HG02981 (cell line): Measurements from ENCODE around the gene MGAT2.
A peak's percentile ranks its signal among the peaks of the same experiment; 100 is the strongest.
"Not testable (repeated sequence)": the region's sequence is repeated elsewhere in the genome, so short reads cannot be mapped to it uniquely, and the experiment has no call there.

Experiments used
- ATAC-seq: cut with Tn5 transposase; IDR thresholded peaks from one replicate; pipeline ENCODE4 v1.9.1; 2021; ENCODE audit warnings: mild to moderate bottlenecking, moderate library complexity; ENCODE audit not compliant: unreplicated experiment

The MGAT2 gene

GRCh38 chr14:49612251-49612650, 8.3 kb upstream of the MGAT2 start:
- no peak for ATAC-seq

- no peak for ATAC-seq
These were observed 7.9 kb upstream of the MGAT2 start for GRCh38 chr14:49612671-49613070.

DNA sequence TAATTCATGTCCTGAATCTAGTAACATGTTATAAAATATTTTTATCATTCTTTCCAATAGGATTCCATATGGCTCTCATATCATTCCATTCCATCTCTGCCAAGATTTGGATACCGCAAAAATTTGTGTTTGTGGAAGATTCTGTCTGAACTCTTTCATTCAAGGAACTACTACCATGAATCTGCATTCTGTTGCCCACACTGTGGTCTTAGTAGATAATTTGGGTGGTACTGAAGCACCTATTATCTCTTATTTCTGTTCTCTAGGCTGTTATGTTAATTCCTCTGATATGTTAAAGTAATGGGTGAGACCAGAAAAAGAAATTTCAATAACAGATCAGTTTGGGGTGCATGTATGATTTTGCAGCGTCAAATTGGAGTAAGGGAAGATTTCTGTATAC, 6.4 kb upstream of the MGAT2 start:
- ATAC-seq = no peak

GRCh38 chr14:49615776-49616175, 4.8 kb upstream of the MGAT2 start:
- no peak for ATAC-seq

GRCh38 chr14:49617852-49618519, 2.6 kb upstream of the MGAT2 start:
- ATAC-seq = no peak

DNA sequence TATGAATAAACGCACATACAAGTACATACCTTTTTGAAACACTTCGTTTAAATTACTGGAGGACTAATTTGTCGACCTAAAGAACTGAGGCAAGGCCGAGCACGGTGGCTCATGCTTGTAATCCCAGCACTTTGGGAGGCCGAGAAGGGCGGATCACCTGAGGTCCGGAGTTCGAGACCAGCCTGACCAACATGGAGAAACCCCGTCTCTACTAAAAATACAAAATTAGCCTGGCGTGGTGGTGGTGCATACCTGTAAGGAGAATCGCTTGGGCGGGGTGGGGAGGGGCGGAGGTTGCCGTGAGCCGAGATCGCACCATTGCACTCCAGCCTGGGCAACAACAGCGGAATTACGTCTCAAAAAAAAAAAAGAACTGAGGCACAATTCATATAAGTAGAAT, 1.3 kb upstream of the MGAT2 start:
- not testable (repeated sequence) for ATAC-seq

DNA sequence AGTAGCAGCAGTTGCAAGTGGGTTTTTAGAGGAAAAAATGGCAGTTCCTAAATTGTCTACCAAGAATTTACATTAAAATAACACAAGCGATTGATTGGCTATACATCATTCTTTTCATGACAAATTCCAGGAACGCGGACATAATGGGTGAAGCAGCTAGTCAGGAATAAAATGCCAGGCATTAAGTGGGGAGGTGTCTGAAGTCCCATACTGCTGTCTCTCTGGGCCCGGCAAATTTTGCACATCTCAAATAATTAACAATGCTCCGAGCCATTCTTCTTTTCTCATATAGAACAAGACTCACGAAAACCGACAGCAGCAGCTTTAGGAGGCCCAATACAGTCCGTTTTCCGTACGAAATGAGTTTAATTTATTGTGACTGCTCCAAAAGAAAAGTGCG, 869 bp upstream of the MGAT2 start:
- no peak for ATAC-seq

DNA sequence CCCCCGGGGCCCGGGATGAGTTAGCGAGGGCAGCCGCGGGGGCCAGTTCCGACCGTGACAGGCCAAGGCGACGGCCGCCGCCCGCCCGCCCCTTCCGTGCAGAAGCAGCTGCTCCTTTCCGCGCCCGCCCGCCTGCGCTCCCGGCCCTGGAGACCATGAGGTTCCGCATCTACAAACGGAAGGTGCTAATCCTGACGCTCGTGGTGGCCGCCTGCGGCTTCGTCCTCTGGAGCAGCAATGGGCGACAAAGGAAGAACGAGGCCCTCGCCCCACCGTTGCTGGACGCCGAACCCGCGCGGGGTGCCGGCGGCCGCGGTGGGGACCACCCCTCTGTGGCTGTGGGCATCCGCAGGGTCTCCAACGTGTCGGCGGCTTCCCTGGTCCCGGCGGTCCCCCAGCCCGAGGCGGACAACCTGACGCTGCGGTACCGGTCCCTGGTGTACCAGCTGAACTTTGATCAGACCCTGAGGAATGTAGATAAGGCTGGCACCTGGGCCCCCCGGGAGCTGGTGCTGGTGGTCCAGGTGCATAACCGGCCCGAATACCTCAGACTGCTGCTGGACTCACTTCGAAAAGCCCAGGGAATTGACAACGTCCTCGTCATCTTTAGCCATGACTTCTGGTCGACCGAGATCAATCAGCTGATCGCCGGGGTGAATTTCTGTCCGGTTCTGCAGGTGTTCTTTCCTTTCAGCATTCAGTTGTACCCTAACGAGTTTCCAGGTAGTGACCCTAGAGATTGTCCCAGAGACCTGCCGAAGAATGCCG, 699 bp downstream of the MGAT2 start:
- ATAC-seq = peak; percentile 24

GRCh38 chr14:49622022-49622607, 1.5 kb downstream of the MGAT2 start:
- ATAC-seq = no peak

- ATAC-seq = no peak
These were observed 2.8 kb downstream of the MGAT2 start for GRCh38 chr14:49623387-49623786.

- no peak for ATAC-seq
These were observed 3.6 kb downstream of the MGAT2 start for GRCh38 chr14:49623941-49624839.

GRCh38 chr14:49633640-49634546, 13.3 kb downstream of the MGAT2 start:
- ATAC-seq = peak; percentile 73

GRCh38 chr14:49634547-49635334, 14.1 kb downstream of the MGAT2 start, which contains the start of gene DNAAF2:
TSS of gene DNAAF2 (minus strand) at chr14:49635244. CDS start at chr14:49635149, 95 bp downstream.
- peak; percentile 27 for ATAC-seq

- ATAC-seq = no peak
These were observed 16.3 kb downstream of the MGAT2 start for GRCh38 chr14:49636866-49637265.

DNA sequence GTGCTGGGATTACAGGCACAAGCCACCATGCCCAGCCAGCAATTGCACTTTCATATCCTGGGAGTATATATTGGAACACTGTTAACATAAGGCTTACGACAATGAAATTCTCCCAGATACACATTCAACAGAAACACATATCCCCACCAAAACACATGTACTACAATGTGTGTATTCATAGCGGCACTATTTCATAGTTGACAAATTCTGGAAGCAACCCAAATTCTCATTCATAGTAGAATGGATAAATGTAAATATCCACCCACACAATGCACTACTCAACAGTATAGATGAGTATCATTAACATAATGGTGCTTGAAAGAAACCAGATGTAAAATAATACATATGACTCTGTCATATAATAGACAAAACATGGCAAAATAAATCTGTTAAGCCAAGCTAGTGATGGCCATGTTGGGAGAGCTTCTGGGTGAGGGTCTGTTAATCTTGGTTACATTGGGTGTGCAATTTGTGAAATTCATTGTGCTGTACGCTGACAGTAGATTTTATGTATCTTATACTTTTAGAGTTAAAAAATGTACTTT, 17.0 kb downstream of the MGAT2 start:
- ATAC-seq = no peak

- ATAC-seq = no peak
These were observed 20.2 kb downstream of the MGAT2 start for GRCh38 chr14:49640540-49641417.

- no peak for ATAC-seq
These were observed 21.1 kb downstream of the MGAT2 start for GRCh38 chr14:49641697-49642129.

DNA sequence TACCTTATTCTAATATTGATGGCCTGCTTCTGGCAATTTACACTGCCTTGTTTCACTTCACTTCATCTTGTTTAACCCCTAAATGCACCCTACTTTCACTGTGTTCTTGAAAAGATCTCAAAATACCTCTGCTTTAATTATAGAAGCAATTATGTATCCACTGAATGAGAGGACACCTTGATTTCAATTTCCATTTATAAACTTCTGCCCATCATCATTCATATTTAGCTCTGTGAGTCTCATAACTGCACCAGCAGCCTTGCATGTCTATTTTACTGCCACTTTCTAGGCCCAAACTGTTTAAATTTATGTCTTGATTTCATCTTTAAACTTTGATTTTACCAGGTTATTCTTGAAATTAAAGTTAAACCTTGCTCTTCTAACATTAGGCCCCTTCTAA, 21.6 kb downstream of the MGAT2 start:
- no peak for ATAC-seq
